ENCODE results near the gene CHD5.

The CHD5 gene

DNA sequence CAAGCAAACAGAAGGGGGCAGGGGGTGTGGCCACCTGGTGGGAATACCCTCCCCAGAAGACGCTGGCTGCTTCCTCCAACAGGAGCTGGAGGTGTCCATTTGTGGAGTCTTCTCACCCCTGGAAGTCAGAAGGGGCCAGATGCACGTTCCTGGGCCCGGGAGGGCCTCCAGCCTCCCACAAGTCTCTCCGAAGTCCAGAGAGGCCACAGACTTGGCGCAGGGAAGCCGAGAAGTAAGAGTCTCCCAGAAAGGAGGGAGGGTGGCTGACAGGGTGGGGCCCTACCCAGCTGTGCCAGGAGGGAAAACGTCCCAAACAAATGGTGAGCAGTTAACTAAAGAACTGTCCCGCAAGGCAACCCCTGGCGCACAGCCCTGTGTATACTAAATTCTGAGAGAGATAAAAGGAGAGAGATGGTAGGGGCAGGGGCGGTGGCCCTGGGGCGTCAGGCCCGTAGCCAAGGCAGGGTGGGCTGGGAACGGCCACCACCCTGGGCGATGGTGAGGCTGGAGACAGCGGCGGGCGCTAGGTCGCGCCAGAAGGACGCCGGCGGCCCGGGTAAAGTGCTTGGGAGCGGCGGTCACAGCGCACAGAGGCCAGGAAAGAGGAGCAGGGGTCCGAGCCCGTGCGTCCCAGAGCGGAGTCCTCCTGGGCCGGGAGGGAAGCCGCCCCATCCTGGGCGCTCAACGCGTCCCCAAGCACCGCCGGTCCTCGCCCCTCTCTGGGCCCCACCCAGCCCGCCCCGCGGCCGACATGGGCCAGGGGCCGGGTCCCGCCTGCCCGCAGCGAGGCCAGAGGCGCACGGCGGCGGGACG lies 1.2 kb downstream of the CHD5 start:
- Histone ChIP-seq H3K23ac (ENCODE audit: low read length) (no peak overlapping the region), H2BK5ac (ENCODE audit: low read depth, low read length, poor library complexity) (no peak overlapping the region), H2BK12ac (ENCODE audit: low read length) (no peak overlapping the region), H4K91ac (ENCODE audit: low read depth, low read length) (no peak overlapping the region), H2AFZ (ENCODE audit: insufficient read depth, low read length, poor library complexity) (no peak overlapping the region), H3K4ac (ENCODE audit: low read depth, low read length) (no peak overlapping the region), H3K9me3 (ENCODE audit: insufficient read depth, low read depth, low read length) (peaks cover 22% of the 10 kb centered on the region), H3K4me1 (ENCODE audit: control insufficient read depth in 1 of 2, insufficient read depth in 2 of 2, low read length in 2 of 2) (peaks cover 0 to 2% of the 10 kb centered on the region in 2 experiments), H3K79me1 (ENCODE audit: low read length) (no peaks in the 10 kb centered on the region), H2BK120ac (ENCODE audit: insufficient read depth, low read length, poor library complexity) (no peak overlapping the region), H3K4me2 (ENCODE audit: low read length) (peak overlapping the region; percentile 60), H3K27ac (ENCODE audit: low read depth, low read length) (no peak overlapping the region), H3K18ac (ENCODE audit: low read length) (no peak overlapping the region), H2AK5ac (ENCODE audit: low read length) (no peak overlapping the region), H3K79me2 (ENCODE audit: control insufficient read depth, insufficient read depth, low read length, poor library complexity) (no peaks in the 10 kb centered on the region), H4K12ac (ENCODE audit: low read depth, low read length) (no peak overlapping the region), H3K4me3 (ENCODE audit: low read depth, low read length) (no peak overlapping the region), H3K36me3 (ENCODE audit: control insufficient read depth in 1 of 2, insufficient read depth in 2 of 2, low read length in 2 of 2) (no peaks in the 10 kb centered on the region), H3K27me3 (ENCODE audit: insufficient read depth, low read length) (peaks cover 46% of the 10 kb centered on the region), H4K8ac (ENCODE audit: low read depth, low read length) (no peak overlapping the region), H3K14ac (ENCODE audit: low read length) (no peak overlapping the region), H3K9ac (ENCODE audit: low read length) (no peak overlapping the region)
- DNase-seq = no peak
- no CpG with 5 or more reads among the region's 51 CpGs for WGBS (ENCODE audit: extremely low coverage, insufficient coverage, insufficient read length)

DNA sequence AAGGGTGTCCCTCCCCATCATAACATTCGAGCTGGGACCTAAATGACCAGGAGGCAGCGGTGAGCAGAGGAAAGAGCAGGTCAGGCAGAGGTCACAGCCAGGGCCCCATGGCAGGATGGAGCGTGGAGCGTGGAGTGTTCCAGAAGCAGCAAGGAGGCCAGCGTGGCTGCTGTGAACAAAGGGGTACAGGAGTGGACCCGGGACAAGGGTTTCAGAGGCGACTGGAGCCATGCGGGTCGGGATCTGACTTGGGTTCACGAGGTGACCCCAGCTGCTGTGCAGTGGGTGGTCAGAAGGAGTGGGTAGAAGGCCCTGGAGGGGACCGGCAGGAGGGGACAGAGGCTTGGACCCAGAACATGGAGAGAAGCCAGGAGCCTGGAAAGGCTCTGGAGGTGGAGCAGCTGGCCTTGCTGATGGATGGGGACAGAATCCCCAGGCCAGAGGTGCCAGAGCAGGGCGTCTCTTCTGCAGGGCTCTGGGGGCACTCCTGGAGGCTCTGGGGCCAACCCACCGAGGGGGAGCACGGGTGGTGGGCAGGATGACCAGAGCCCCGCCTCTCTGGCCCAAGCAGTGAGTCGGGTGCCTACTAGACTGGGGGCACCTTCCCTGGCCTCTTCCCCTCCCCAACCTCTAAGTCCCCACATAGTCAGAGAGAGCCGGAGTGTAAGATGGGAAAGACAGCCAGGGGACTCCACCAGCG lies 2.3 kb downstream of the CHD5 start:
- H3K27ac ChIP-seq (ENCODE audit: low read depth, low read length) = no peak overlapping the region
- H2AFZ ChIP-seq (ENCODE audit: insufficient read depth, low read length, poor library complexity) = no peak overlapping the region
- peaks cover 22% of the 10 kb centered on the region for H3K9me3 ChIP-seq (ENCODE audit: insufficient read depth, low read depth, low read length)
- H4K12ac ChIP-seq (ENCODE audit: low read depth, low read length) = no peak overlapping the region
- H3K23ac ChIP-seq (ENCODE audit: low read length) = no peak overlapping the region
- H3K18ac ChIP-seq (ENCODE audit: low read length) = no peak overlapping the region
- H3K4me3 ChIP-seq (ENCODE audit: low read depth, low read length) = no peak overlapping the region
- H3K36me3 ChIP-seq (ENCODE audit: control insufficient read depth in 1 of 2, insufficient read depth in 2 of 2, low read length in 2 of 2) = no peaks in the 10 kb centered on the region
- peaks cover 46% of the 10 kb centered on the region for H3K27me3 ChIP-seq (ENCODE audit: insufficient read depth, low read length)
- no peak overlapping the region for H4K91ac ChIP-seq (ENCODE audit: low read depth, low read length)
- no peak overlapping the region for H2BK12ac ChIP-seq (ENCODE audit: low read length)
- no peak overlapping the region for H2AK5ac ChIP-seq (ENCODE audit: low read length)
- H2BK5ac ChIP-seq (ENCODE audit: low read depth, low read length, poor library complexity) = no peak overlapping the region
- H3K4ac ChIP-seq (ENCODE audit: low read depth, low read length) = no peak overlapping the region
- H3K9ac ChIP-seq (ENCODE audit: low read length) = no peak overlapping the region
- no peaks in the 10 kb centered on the region for H3K79me1 ChIP-seq (ENCODE audit: low read length)
- H4K8ac ChIP-seq (ENCODE audit: low read depth, low read length) = no peak overlapping the region
- no peak overlapping the region for H3K4me2 ChIP-seq (ENCODE audit: low read length)
- no peaks in the 10 kb centered on the region for H3K79me2 ChIP-seq (ENCODE audit: control insufficient read depth, insufficient read depth, low read length, poor library complexity)
- H3K14ac ChIP-seq (ENCODE audit: low read length) = no peak overlapping the region
- no peak overlapping the region for H2BK120ac ChIP-seq (ENCODE audit: insufficient read depth, low read length, poor library complexity)
- peaks cover 0 to 2% of the 10 kb centered on the region in 2 experiments for H3K4me1 ChIP-seq (ENCODE audit: control insufficient read depth in 1 of 2, insufficient read depth in 2 of 2, low read length in 2 of 2)
- DNase-seq = no peak
- WGBS (ENCODE audit: extremely low coverage, insufficient coverage, insufficient read length) = no CpG with 5 or more reads among the region's 18 CpGs

GRCh38 chr1:6176779-6177178 lies 3.3 kb downstream of the CHD5 start:
- Histone ChIP-seq H3K23ac (ENCODE audit: low read length) (no peak overlapping the region), H3K4ac (ENCODE audit: low read depth, low read length) (no peak overlapping the region), H2AK5ac (ENCODE audit: low read length) (no peak overlapping the region)

GRCh38 chr1:6175411-6175828 lies 4.7 kb downstream of the CHD5 start:
- Histone ChIP-seq H3K23ac (ENCODE audit: low read length) (no peak overlapping the region), H3K79me2 (ENCODE audit: control insufficient read depth, insufficient read depth, low read length, poor library complexity) (no peaks in the 10 kb centered on the region)

More at GRCh38 chr1:6176779-6177178, 3.3 kb downstream of the CHD5 start:
- Histone ChIP-seq H3K14ac (ENCODE audit: low read length) (no peak overlapping the region), H2BK12ac (ENCODE audit: low read length) (no peak overlapping the region), H3K4me3 (ENCODE audit: low read depth, low read length) (no peak overlapping the region), H2BK5ac (ENCODE audit: low read depth, low read length, poor library complexity) (no peak overlapping the region), H2AFZ (ENCODE audit: insufficient read depth, low read length, poor library complexity) (no peak overlapping the region), H3K27ac (ENCODE audit: low read depth, low read length) (no peak overlapping the region), H3K18ac (ENCODE audit: low read length) (no peak overlapping the region), H3K9me3 (ENCODE audit: insufficient read depth, low read depth, low read length) (peaks cover 22% of the 10 kb centered on the region), H3K79me2 (ENCODE audit: control insufficient read depth, insufficient read depth, low read length, poor library complexity) (no peaks in the 10 kb centered on the region), H4K8ac (ENCODE audit: low read depth, low read length) (no peak overlapping the region), H3K4me1 (ENCODE audit: control insufficient read depth in 1 of 2, insufficient read depth in 2 of 2, low read length in 2 of 2) (peaks cover 0 to 2% of the 10 kb centered on the region in 2 experiments), H2BK120ac (ENCODE audit: insufficient read depth, low read length, poor library complexity) (no peak overlapping the region), H3K27me3 (ENCODE audit: insufficient read depth, low read length) (peaks cover 44% of the 10 kb centered on the region), H4K12ac (ENCODE audit: low read depth, low read length) (no peak overlapping the region), H3K36me3 (ENCODE audit: control insufficient read depth in 1 of 2, insufficient read depth in 2 of 2, low read length in 2 of 2) (no peaks in the 10 kb centered on the region), H3K9ac (ENCODE audit: low read length) (no peak overlapping the region), H4K91ac (ENCODE audit: low read depth, low read length) (no peak overlapping the region), H3K79me1 (ENCODE audit: low read length) (no peaks in the 10 kb centered on the region), H3K4me2 (ENCODE audit: low read length) (no peak overlapping the region)
- WGBS (ENCODE audit: extremely low coverage, insufficient coverage, insufficient read length) = no CpG with 5 or more reads among the region's 5 CpGs
- DNase-seq = no peak

More at GRCh38 chr1:6175411-6175828, 4.7 kb downstream of the CHD5 start:
- Histone ChIP-seq H2AFZ (ENCODE audit: insufficient read depth, low read length, poor library complexity) (no peak overlapping the region), H2BK120ac (ENCODE audit: insufficient read depth, low read length, poor library complexity) (no peak overlapping the region), H4K91ac (ENCODE audit: low read depth, low read length) (no peak overlapping the region), H3K79me1 (ENCODE audit: low read length) (no peaks in the 10 kb centered on the region), H3K27me3 (ENCODE audit: insufficient read depth, low read length) (peaks cover 30% of the 10 kb centered on the region), H3K36me3 (ENCODE audit: control insufficient read depth in 1 of 2, insufficient read depth in 2 of 2, low read length in 2 of 2) (no peaks in the 10 kb centered on the region), H3K9ac (ENCODE audit: low read length) (no peak overlapping the region), H2BK12ac (ENCODE audit: low read length) (no peak overlapping the region), H2AK5ac (ENCODE audit: low read length) (no peak overlapping the region), H3K4me2 (ENCODE audit: low read length) (no peak overlapping the region), H2BK5ac (ENCODE audit: low read depth, low read length, poor library complexity) (no peak overlapping the region), H3K9me3 (ENCODE audit: insufficient read depth, low read depth, low read length) (peaks cover 22% of the 10 kb centered on the region), H4K8ac (ENCODE audit: low read depth, low read length) (no peak overlapping the region), H3K4me3 (ENCODE audit: low read depth, low read length) (peak overlapping the region; percentile 23), H3K4me1 (ENCODE audit: control insufficient read depth in 1 of 2, insufficient read depth in 2 of 2, low read length in 2 of 2) (peaks cover 0 to 2% of the 10 kb centered on the region in 2 experiments), H3K4ac (ENCODE audit: low read depth, low read length) (no peak overlapping the region), H3K18ac (ENCODE audit: low read length) (no peak overlapping the region), H4K12ac (ENCODE audit: low read depth, low read length) (no peak overlapping the region), H3K27ac (ENCODE audit: low read depth, low read length) (no peak overlapping the region), H3K14ac (ENCODE audit: low read length) (no peak overlapping the region)
- WGBS (ENCODE audit: extremely low coverage, insufficient coverage, insufficient read length) = 100% methylated on average over 5 of the region's 6 CpGs
- no peak for DNase-seq

All from trophoblast cell (in vitro differentiated cells and primary cell).